ENCODE data around the gene MRPL4. TPM values are rescaled to one million over a fixed set of nuclear protein-coding genes. Genes with fewer than 3 reads are reported as not detected.

MRPL4 gene
- total RNA-seq, 1 experiment from 2014 or later = 112 TPM

DNA sequence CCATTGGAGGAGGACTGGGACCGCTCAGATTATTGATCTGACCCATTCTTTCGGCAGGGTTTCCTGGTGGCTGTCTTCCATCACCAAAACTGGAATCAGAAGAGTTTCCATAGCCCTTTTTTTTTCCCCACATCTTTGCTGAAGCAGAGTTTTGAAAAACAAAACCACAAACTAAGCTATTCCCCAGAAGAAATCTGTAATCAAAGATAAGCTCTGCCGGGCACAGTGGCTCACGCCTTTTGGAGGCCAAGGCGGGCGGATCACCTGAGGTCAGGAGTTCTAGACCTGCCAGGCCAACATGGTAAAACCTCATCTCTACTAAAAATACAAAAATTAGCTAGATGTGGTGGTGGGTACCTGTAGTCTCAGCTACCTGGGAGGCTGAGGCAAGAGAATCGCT lies 14.7 kb downstream of the MRPL4 start:
- POLR2A ChIA-PET (ENCODE audit: low non-redundant PET) = interaction anchor here (0.6 kb wide), 1 partner anchor 57 kb away, joined by 7 read pairs; no protein-coding TSS in a partner anchor
- intact Hi-C loops (cut with micrococcal nuclease; ENCODE audit: unreplicated experiment) = no loop called here

DNA sequence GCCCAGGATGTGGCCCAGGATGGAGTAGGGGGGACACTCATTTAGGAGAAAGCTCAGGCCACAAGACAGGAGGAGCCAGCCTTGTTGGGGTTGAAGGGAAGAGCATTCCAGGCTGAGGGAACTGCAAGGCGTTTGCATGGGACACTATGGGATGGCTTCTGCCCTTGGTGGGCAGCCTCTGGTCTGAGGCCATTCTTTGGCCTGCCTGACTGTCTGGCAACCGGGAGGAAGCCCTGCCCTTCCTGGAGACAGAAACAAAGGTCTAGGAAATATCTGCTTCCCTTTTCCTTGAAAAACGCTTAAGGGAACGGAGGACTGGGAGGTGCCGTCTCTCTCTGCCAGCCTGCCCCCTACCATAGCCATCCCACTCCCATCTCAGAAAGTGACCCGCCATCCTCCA lies 16.1 kb downstream of the MRPL4 start:
- Histone ChIP-seq H3K9me3 (ENCODE audit: low read depth, low read length, poor library complexity, severe bottlenecking) (no peaks in the 10 kb centered on the region), H3K27me3 (replicated peaks; ENCODE audit: insufficient read depth, low read depth, low read length, poor library complexity) (no peaks in the 10 kb centered on the region), H3K27ac (ENCODE audit: low read depth, low read length, poor library complexity, severe bottlenecking) (no peak overlapping the region), H3K4me1 (ENCODE audit: insufficient read depth, low read length, poor library complexity, severe bottlenecking) (peaks cover 6% of the 10 kb centered on the region), H3K36me3 (ENCODE audit: insufficient read depth, low read length, poor library complexity, severe bottlenecking) (no peaks in the 10 kb centered on the region), H3K4me3 (ENCODE audit: low read depth, low read length, poor library complexity, severe bottlenecking) (no peak overlapping the region)
- TF ChIP-seq, protein P1, sequence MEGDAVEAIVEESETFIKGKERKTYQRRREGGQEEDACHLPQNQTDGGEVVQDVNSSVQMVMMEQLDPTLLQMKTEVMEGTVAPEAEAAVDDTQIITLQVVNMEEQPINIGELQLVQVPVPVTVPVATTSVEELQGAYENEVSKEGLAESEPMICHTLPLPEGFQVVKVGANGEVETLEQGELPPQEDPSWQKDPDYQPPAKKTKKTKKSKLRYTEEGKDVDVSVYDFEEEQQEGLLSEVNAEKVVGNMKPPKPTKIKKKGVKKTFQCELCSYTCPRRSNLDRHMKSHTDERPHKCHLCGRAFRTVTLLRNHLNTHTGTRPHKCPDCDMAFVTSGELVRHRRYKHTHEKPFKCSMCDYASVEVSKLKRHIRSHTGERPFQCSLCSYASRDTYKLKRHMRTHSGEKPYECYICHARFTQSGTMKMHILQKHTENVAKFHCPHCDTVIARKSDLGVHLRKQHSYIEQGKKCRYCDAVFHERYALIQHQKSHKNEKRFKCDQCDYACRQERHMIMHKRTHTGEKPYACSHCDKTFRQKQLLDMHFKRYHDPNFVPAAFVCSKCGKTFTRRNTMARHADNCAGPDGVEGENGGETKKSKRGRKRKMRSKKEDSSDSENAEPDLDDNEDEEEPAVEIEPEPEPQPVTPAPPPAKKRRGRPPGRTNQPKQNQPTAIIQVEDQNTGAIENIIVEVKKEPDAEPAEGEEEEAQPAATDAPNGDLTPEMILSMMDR (conservative IDR thresholded peaks at IDR 0.05; ENCODE audit: low read depth, low read length) = no peak
- TF ChIP-seq EZH2 (IDR thresholded peaks at IDR 0.05; ENCODE audit: borderline replicate concordance, low read depth, low read length, poor library complexity, severe bottlenecking) = no peak
- ChIA-PET POLR2A (ENCODE audit: low non-redundant PET) (no interaction called here), CTCF (no interaction called here)
- DNase-seq (ENCODE audit: low spot score) = no peak
- no TSS peak for BruUV-seq (replicated peaks)
- intact Hi-C loops (cut with micrococcal nuclease; ENCODE audit: unreplicated experiment) = no loop called here

More for the DNA sequence above, 14.7 kb downstream of the MRPL4 start:
- no TSS peak for BruUV-seq (replicated peaks)
- no peak for TF ChIP-seq EZH2 (IDR thresholded peaks at IDR 0.05; ENCODE audit: borderline replicate concordance, low read depth, low read length, poor library complexity, severe bottlenecking)
- TF ChIP-seq, protein P1 (conservative IDR thresholded peaks at IDR 0.05; ENCODE audit: low read depth, low read length) = no peak
- H3K4me3 ChIP-seq (ENCODE audit: low read depth, low read length, poor library complexity, severe bottlenecking) = no peak overlapping the region
- no peaks in the 10 kb centered on the region for H3K27me3 ChIP-seq (replicated peaks; ENCODE audit: insufficient read depth, low read depth, low read length, poor library complexity)
- H3K27ac ChIP-seq (ENCODE audit: low read depth, low read length, poor library complexity, severe bottlenecking) = no peak overlapping the region
- no peaks in the 10 kb centered on the region for H3K36me3 ChIP-seq (ENCODE audit: insufficient read depth, low read length, poor library complexity, severe bottlenecking)
- peaks cover 6% of the 10 kb centered on the region for H3K4me1 ChIP-seq (ENCODE audit: insufficient read depth, low read length, poor library complexity, severe bottlenecking)
- no peak for DNase-seq (ENCODE audit: low spot score)
- H3K9me3 ChIP-seq (ENCODE audit: low read depth, low read length, poor library complexity, severe bottlenecking) = no peaks in the 10 kb centered on the region
- CTCF ChIA-PET = interaction anchor here (1.0 kb wide), 1 partner anchor 122 kb away, joined by 8 read pairs; no protein-coding TSS in a partner anchor

DNA sequence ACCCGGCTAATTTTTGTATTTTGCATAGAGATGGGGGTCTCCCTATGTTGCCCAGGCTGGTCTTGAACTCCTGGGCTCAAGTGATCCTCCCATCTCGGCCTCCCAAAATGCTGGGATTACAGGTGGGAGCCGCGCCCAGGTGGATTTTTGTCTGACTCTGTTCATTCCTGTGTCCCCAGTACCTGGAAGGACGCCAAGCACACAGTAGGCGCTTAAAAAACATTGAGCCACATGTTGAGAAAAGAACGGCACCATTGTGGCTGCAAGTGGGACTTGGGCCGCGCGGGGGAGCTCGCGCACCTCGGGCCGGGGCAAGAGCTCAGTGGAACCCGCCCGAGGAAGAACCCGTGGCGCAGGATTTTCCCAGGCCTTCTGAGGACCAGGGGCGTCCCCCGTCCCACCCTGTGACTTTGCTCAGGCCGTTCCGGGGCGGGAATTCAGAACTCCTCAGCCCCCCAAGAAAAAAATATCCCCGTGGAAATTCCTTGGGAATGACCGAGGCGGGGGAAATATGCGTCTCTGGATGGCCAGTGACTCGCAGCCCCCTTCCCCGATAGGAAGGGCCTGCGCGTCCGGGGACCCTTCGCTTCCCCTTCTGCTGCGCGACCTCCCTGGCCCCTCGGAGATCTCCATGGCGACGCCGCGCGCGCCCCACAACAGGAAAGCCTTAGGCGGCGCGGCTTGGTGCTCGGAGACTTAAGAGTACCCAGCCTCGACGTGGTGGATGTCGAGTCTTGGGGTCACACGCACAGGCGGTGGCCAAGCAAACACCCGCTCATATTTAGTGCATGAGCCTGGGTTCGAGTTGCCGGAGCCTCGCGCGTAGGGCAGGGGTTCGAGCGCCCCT lies 17.5 kb downstream of the MRPL4 start:
- Histone ChIP-seq H3K4me1 (ENCODE audit: insufficient read depth, low read length, poor library complexity, severe bottlenecking) (peaks cover 6% of the 10 kb centered on the region), H3K36me3 (ENCODE audit: insufficient read depth, low read length, poor library complexity, severe bottlenecking) (no peaks in the 10 kb centered on the region), H3K27ac (ENCODE audit: low read depth, low read length, poor library complexity, severe bottlenecking) (no peak overlapping the region), H3K4me3 (ENCODE audit: low read depth, low read length, poor library complexity, severe bottlenecking) (peak overlapping the region; percentile 32), H3K9me3 (ENCODE audit: low read depth, low read length, poor library complexity, severe bottlenecking) (no peaks in the 10 kb centered on the region), H3K27me3 (replicated peaks; ENCODE audit: insufficient read depth, low read depth, low read length, poor library complexity) (no peaks in the 10 kb centered on the region)
- BruUV-seq (replicated peaks) = no TSS peak
- TF ChIP-seq, protein P1 (conservative IDR thresholded peaks at IDR 0.05; ENCODE audit: low read depth, low read length) = peak; percentile 93
- no peak for TF ChIP-seq EZH2 (IDR thresholded peaks at IDR 0.05; ENCODE audit: borderline replicate concordance, low read depth, low read length, poor library complexity, severe bottlenecking)
- DNase-seq (ENCODE audit: low spot score) = peak; percentile 86
- ChIA-PET CTCF (interaction anchor here (0.6 to 3.1 kb wide), 10 partner anchors 10 to 202 kb away, joined by 3 to 50 read pairs (median 6); partner anchors contain the start of genes ICAM5 and TYK2), POLR2A (ENCODE audit: low non-redundant PET) (no interaction called here)
- intact Hi-C loops (cut with micrococcal nuclease; ENCODE audit: unreplicated experiment) = loop anchor here (1.0 kb wide), 1 partner anchor 120 kb away; no protein-coding TSS in a partner anchor

All from A673 (cell line).